SU-DHL-6 (cell line): ENCODE results near the gene CLCN6.

ENCODE experiments used
- H2AFZ ChIP-seq: fragments of 200-600 bp; sonication (generic); 2 replicates; pipeline ENCODE4 v1.6.1; 2014; ENCODE audit warnings: low read depth, mild to moderate bottlenecking, moderate library complexity, mixed read lengths, antibody characterized with exemption, low read length; ENCODE audit not compliant: severe bottlenecking
- H3F3A ChIP-seq: fragments of 200-600 bp; shearing (Covaris generic); 2 replicates; pipeline ENCODE4 v1.6.0; 2016; ENCODE audit warnings: antibody characterized with exemption, mild to moderate bottlenecking; ENCODE audit not compliant: insufficient read depth
- H3K27ac ChIP-seq: fragments of 200-600 bp; sonication (generic); 2 replicates; pipeline ENCODE4 v1.5.1; 2016; ENCODE audit warnings: low read depth, mild to moderate bottlenecking, low read length, moderate library complexity, mixed read lengths
- H3K27me3 ChIP-seq: fragments of 200-600 bp; sonication (generic), shearing (Covaris generic); 2 replicates; pipeline ENCODE4 v1.6.0; 2014; ENCODE audit warnings: mild to moderate bottlenecking, low read length
- H3K36me3 ChIP-seq: fragments of 200-600 bp; sonication (generic); 2 replicates; pipeline ENCODE4 v1.6.1; 2014; ENCODE audit warnings: mild to moderate bottlenecking, low read length, mixed read lengths
- H3K4me2 ChIP-seq: fragments of 300-600, 200-600 bp; shearing (Covaris generic), sonication (generic); 2 replicates; pipeline ENCODE4 v1.6.0; 2014; ENCODE audit warnings: low read length, low read depth, mild to moderate bottlenecking; ENCODE audit not compliant: poor library complexity, severe bottlenecking
- H3K4me3 ChIP-seq: fragments of 200-600 bp; sonication (generic); 2 replicates; pipeline ENCODE4 v1.5.1; 2014; ENCODE audit warnings: antibody characterized with exemption, low read length, mild to moderate bottlenecking, mixed read lengths; ENCODE audit not compliant: insufficient read depth, poor library complexity, severe bottlenecking
- H3K79me2 ChIP-seq: fragments of 200-600 bp; sonication (generic); 2 replicates; pipeline ENCODE4 v1.6.1; 2014; ENCODE audit warnings: mild to moderate bottlenecking, low read length, moderate library complexity; ENCODE audit not compliant: insufficient read depth
- H3K9ac ChIP-seq: fragments of 200-600 bp; sonication (generic); 2 replicates; pipeline ENCODE4 v1.7.0; 2014; ENCODE audit warnings: mild to moderate bottlenecking, low read length
- H3K9me2 ChIP-seq: fragments of 200-600 bp; sonication (generic); replicated peaks from 2 replicates; pipeline ENCODE4 v1.6.1; 2014; ENCODE audit warnings: low read length; ENCODE audit not compliant: insufficient read depth
- H3K9me3 ChIP-seq: fragments of 200-600 bp; sonication (generic); 2 replicates; pipeline ENCODE4 v1.6.1; 2014; ENCODE audit warnings: low read length, mixed read lengths; ENCODE audit not compliant: insufficient read depth
- H4K20me1 ChIP-seq: fragments of 200-600 bp; sonication (generic); 2 replicates; pipeline ENCODE4 v1.6.1; 2014; ENCODE audit warnings: low read depth, mild to moderate bottlenecking, antibody characterized with exemption, low read length, moderate library complexity, mixed read lengths
- CTCF ChIP-seq: fragments of 200-600 bp; sonication (generic); IDR thresholded peaks from one replicate; pipeline ENCODE4 v1.5.1; 2017; ENCODE audit warnings: antibody characterized with exemption, mild to moderate bottlenecking, low read length, moderate library complexity; ENCODE audit not compliant: insufficient read depth, poor library complexity, severe bottlenecking
- EZH2phosphoT487 ChIP-seq: fragments of 200-600 bp; sonication (generic), shearing (Covaris generic); conservative IDR thresholded peaks from 2 replicates; pipeline ENCODE4 v1.6.1; 2018; ENCODE audit warnings: mild to moderate bottlenecking, antibody characterized with exemption, low read length, moderate library complexity, mixed read lengths

Gene CLCN6

GRCh38 chr1:11885916-11886315, 79.9 kb downstream of the CLCN6 start:
- Histone ChIP-seq H2AFZ (no peak overlapping the region), H3F3A (no peaks in the 10 kb centered on the region), H3K9ac (no peak overlapping the region), H3K79me2 (no peaks in the 10 kb centered on the region), H3K36me3 (no peaks in the 10 kb centered on the region), H3K9me3 (no peaks in the 10 kb centered on the region), H3K4me3 (no peak overlapping the region), H3K27ac (no peak overlapping the region), H3K27me3 (no peaks in the 10 kb centered on the region), H3K4me2 (no peak overlapping the region), H4K20me1 (no peaks in the 10 kb centered on the region), H3K9me2 (no peaks in the 10 kb centered on the region)
- no peak for TF ChIP-seq EZH2phosphoT487
- no peak for TF ChIP-seq CTCF

- H3K9me3 ChIP-seq, result no peaks in the 10 kb centered on the region
- H3K4me3 ChIP-seq, result no peak overlapping the region
- no peaks in the 10 kb centered on the region for H3K27me3 ChIP-seq
- H3K9ac ChIP-seq, result no peak overlapping the region
- no peaks in the 10 kb centered on the region for H3K36me3 ChIP-seq
- H3K79me2 ChIP-seq, result no peaks in the 10 kb centered on the region
- no peak overlapping the region for H3K27ac ChIP-seq
- no peak overlapping the region for H2AFZ ChIP-seq
- no peaks in the 10 kb centered on the region for H3K9me2 ChIP-seq
- no peak overlapping the region for H3K4me2 ChIP-seq
- H3F3A ChIP-seq, result no peaks in the 10 kb centered on the region
- TF ChIP-seq CTCF, result no peak
- no peak for TF ChIP-seq EZH2phosphoT487
- no peaks in the 10 kb centered on the region for H4K20me1 ChIP-seq
Observed at GRCh38 chr1:11886986-11887665, 81.1 kb downstream of the CLCN6 start.

- H3K4me3 ChIP-seq, result no peak overlapping the region
- H3K79me2 ChIP-seq, result no peaks in the 10 kb centered on the region
- TF ChIP-seq EZH2phosphoT487 (no peak), CTCF (no peak)
- no peak overlapping the region for H3K27ac ChIP-seq
- no peaks in the 10 kb centered on the region for H3K9me2 ChIP-seq
- H4K20me1 ChIP-seq, result no peaks in the 10 kb centered on the region
- H3K9ac ChIP-seq, result no peak overlapping the region
- H3K36me3 ChIP-seq, result no peaks in the 10 kb centered on the region
- no peak overlapping the region for H2AFZ ChIP-seq
- H3K4me2 ChIP-seq, result no peak overlapping the region
- no peaks in the 10 kb centered on the region for H3F3A ChIP-seq
- no peaks in the 10 kb centered on the region for H3K27me3 ChIP-seq
- no peaks in the 10 kb centered on the region for H3K9me3 ChIP-seq
Observed at GRCh38 chr1:11887666-11888007, 81.6 kb downstream of the CLCN6 start.
